Activated T-cell treated with anti-CD3 and anti-CD28 coated beads, Interleukin-2, amount 50 U/mL, for 4 hours (primary cell): Measurements from ENCODE around the gene ATF5. TPM values are rescaled to one million over a fixed set of nuclear protein-coding genes. Genes with fewer than 3 reads are reported as not detected.

ENCODE experiments used
- ATAC-seq, 2 donors: fragments of 200-7000 bp; cut with Tn5 transposase; one replicate each; pipeline ENCODE4 v1.10.0; 2021
- DNase-seq: peaks from one replicate; pipeline ENCODE4 v3.0.0-alpha.2; 2020
- H3K27me3 Mint-ChIP-seq: one replicate; pipeline ENCODE4 v1.8.0; 2021; ENCODE audit warnings: low read depth, mixed read lengths
- H3K36me3 Mint-ChIP-seq: one replicate; pipeline ENCODE4 v1.8.0; 2022; ENCODE audit warnings: mixed read lengths; ENCODE audit not compliant: insufficient read depth
- H3K4me1 Mint-ChIP-seq: one replicate; pipeline ENCODE4 v1.8.0; 2021; ENCODE audit warnings: low read depth, mixed read lengths
- H3K4me3 Mint-ChIP-seq: one replicate; pipeline ENCODE4 v1.8.0; 2021; ENCODE audit warnings: mild to moderate bottlenecking, moderate library complexity, mixed read lengths
- H3K9me3 Mint-ChIP-seq: one replicate; pipeline ENCODE4 v1.8.0; 2021; ENCODE audit warnings: mixed read lengths
- total RNA-seq, 3 donors: library from RNA; stranded (reverse); gene quantifications; one replicate each; pipeline ENCODE4 v1.2.1, GENCODE V29; 2021

ATF5 gene, protein sequence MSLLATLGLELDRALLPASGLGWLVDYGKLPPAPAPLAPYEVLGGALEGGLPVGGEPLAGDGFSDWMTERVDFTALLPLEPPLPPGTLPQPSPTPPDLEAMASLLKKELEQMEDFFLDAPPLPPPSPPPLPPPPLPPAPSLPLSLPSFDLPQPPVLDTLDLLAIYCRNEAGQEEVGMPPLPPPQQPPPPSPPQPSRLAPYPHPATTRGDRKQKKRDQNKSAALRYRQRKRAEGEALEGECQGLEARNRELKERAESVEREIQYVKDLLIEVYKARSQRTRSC
- 10 to 100 TPM; 58.4 to 73.1 (median 60.6) TPM for total RNA-seq

DNA sequence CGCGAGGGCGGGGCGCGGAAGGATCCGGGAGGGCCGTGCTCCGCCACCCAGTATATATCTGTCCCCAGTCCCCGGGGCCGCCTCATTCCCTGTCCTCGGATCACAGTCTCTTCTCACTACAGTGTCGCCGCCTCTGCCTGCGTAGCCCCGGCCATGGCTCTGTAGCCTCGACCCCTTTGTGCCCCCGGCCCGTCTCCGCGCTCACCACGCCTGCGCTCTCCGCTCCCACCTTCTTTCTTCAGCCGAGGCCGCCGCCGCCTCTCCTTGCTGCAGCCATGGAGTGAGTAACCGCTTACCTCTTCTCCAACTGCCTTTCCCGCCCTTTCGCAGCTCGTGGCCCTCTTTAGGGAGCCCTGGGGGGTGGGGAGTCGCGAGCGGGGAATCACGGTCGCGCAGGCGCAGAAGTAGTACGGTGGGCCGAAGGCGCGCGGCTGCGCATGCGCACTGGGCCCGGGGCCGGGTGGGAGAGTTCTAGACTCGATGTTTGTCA lies at the start of gene ATF5, which contains the start of gene NUP62:
Gene ATF5, plus strand, starts transcription at position 85 of the 490 bp plus-strand sequence. CDS start 1,646 bp downstream, outside the sequence.
Gene NUP62, minus strand, starts transcription at position 384 of the 490 bp plus-strand sequence. CDS start 19,697 bp downstream, outside the sequence.
- Mint-ChIP-seq H3K4me1 (peaks cover 64% of the 10 kb centered on the region), H3K4me3 (peak within 1 kb of the TSS; percentile 98), H3K9me3 (peaks cover 8% of the 10 kb centered on the region), H3K27me3 (no peaks in the 10 kb centered on the region), H3K36me3 (peaks cover 34% of the 10 kb centered on the region)
- ATAC-seq (peak; percentile 53 to 57), DNase-seq (peak; percentile 93)

DNA sequence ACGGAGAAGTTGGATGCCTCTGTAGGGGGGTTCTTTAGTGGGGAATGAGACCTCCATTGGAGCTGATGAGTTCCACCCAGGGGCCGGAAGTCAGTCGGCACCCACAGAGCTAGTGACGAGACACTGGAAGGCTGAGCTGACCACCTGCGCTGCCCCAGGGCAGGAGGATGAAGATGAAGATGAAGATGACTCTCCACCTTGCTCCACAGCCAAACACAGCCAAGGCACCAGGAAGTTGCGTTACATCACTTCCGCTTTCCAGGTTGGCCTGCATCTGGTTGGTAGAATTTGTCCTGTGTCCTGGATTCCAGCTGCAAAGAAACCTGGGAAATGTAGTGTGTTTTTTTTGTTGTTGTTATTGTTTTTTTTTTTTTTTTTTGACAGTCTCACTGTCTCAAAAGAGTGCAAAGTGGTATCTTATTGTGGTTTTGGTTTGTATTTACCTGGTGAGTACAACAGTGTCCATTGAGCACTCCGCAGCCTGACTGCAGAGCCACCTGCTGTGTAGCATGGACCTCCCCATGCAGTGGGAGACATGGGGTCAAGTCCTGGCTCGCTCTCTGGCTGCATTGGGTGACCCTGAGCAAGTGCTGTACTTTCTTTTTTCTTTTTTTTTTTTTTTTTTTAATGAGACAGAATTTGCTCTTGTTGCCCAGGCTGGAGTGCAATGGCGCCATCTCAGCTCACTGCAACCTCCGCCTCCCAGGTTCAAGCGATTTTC lies 49.6 kb upstream of the ATF5 start:
- no peak for DNase-seq
- no peaks in the 10 kb centered on the region for H3K9me3 Mint-ChIP-seq
- H3K4me3 Mint-ChIP-seq = no peak overlapping the region
- H3K4me1 Mint-ChIP-seq = peaks cover 23% of the 10 kb centered on the region
- ATAC-seq = no peak
- peaks cover 18% of the 10 kb centered on the region for H3K36me3 Mint-ChIP-seq
- no peaks in the 10 kb centered on the region for H3K27me3 Mint-ChIP-seq

DNA sequence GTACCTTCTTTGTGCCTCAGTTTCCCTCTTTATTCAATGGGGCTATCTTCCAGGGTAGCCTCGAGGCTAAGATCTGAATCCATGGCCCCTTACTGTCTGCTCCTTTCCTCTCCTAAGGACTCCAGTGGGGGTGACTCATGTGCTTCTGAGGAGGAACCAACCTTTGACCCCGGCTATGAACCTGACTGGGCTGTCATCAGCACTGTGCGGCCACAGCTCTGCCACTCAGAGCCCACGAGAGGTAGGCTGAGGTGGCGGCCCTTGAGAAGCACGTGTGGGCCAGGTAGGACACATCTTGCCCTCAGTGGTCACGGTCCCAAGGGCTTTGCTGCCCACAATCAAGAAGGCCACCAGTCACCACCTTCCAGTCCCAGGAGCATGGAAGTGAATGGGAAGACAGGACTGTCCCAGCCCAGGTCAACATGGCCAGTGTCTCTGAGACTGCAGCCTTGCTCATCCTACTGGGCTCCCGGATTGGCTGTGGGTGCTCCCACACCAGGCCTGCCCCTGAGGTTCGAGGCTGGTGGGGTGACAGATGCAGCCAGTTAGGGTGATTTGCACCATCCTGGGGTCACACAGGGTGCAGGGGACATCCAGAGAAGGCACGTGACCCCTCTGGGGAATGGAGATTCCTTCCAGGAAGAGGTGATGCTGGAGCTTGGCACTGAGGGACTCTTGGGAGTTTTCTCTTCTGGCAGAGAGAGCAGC lies 48.7 kb upstream of the ATF5 start:
- no peak for ATAC-seq
- Mint-ChIP-seq H3K4me1 (peaks cover 19% of the 10 kb centered on the region), H3K27me3 (no peaks in the 10 kb centered on the region), H3K9me3 (no peaks in the 10 kb centered on the region), H3K4me3 (no peak overlapping the region), H3K36me3 (peaks cover 25% of the 10 kb centered on the region)
- DNase-seq = no peak

DNA sequence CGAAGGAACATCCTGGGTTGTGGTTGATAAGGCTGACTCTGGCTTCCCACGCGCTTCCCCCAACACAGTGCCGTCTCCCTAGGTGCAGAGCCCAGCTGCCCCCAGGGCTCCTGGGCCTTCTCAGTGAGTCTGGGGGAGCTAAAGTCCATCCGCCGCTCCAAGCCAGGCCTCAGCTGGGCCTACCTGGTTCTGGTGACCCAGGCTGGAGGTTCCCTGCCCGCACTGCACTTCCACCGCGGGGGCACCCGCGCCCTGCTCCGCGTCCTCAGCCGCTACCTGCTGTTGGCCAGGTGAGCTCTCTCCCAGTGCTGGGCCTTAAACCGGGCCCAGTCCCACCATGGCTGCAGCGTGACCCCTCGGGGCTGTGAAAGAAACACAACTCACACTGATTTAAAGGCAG lies 47.8 kb upstream of the ATF5 start:
- peaks cover 14% of the 10 kb centered on the region for H3K4me1 Mint-ChIP-seq
- H3K36me3 Mint-ChIP-seq = peaks cover 28% of the 10 kb centered on the region
- ATAC-seq = no peak
- no peak overlapping the region for H3K4me3 Mint-ChIP-seq
- DNase-seq = no peak
- H3K27me3 Mint-ChIP-seq = no peaks in the 10 kb centered on the region
- no peaks in the 10 kb centered on the region for H3K9me3 Mint-ChIP-seq

DNA sequence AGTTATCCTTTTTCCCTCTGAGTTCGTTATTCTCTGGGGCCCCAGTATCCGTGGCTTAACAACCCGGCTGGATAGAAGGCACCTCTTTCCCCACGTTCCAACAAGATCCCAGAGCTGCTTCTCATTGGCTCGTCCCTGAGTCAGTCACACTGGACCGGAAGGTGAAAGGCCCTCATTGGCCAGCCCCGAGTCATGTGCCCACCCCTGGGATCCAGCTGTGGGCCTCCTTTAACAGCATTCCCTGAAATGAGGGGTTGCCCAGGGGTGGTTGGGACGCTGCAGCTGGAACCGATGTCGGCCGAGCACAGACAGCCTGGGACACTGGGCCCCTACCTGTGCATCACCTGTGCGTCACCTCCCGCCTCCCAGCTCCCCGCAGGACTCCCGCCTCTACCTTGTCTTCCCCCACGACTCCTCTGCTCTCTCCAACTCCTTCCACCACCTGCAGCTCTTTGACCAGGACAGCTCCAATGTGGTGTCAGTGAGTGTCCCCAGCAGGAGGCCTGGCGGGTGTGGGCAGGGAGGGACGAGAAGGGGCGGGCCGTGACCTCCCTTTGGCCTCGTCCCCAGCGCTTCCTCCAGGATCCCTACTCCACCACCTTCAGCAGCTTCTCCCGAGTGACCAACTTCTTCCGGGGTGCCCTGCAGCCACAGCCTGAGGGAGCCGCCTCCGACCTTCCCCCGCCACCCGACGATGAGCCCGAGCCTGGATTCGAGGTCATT lies 47.2 kb upstream of the ATF5 start:
- peaks cover 14% of the 10 kb centered on the region for H3K4me1 Mint-ChIP-seq
- H3K27me3 Mint-ChIP-seq = no peaks in the 10 kb centered on the region
- DNase-seq (no peak), ATAC-seq (no peak)
- H3K9me3 Mint-ChIP-seq = no peaks in the 10 kb centered on the region
- H3K36me3 Mint-ChIP-seq = peaks cover 32% of the 10 kb centered on the region
- no peak overlapping the region for H3K4me3 Mint-ChIP-seq

DNA sequence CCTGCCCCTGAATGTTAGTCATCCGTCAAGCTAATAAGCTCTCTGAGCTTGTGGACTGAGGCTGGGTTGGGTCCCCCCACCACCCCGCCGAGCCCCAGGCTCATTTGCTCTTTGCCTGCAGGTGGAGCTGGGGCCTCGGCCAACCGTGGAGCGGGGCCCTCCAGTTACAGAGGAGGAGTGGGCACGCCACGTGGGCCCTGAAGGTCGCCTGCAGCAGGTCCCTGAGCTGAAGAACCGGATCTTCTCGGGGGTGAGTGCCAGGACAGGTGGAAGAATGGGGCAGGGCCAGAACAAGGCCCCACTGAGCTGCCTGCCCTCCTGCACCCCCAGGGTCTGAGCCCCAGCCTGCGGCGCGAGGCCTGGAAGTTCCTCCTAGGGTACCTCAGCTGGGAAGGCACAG lies 46.4 kb upstream of the ATF5 start:
- Mint-ChIP-seq H3K27me3 (no peaks in the 10 kb centered on the region), H3K4me3 (no peak overlapping the region), H3K4me1 (peaks cover 14% of the 10 kb centered on the region), H3K36me3 (peaks cover 32% of the 10 kb centered on the region), H3K9me3 (no peaks in the 10 kb centered on the region)
- DNase-seq (no peak), ATAC-seq (no peak)

DNA sequence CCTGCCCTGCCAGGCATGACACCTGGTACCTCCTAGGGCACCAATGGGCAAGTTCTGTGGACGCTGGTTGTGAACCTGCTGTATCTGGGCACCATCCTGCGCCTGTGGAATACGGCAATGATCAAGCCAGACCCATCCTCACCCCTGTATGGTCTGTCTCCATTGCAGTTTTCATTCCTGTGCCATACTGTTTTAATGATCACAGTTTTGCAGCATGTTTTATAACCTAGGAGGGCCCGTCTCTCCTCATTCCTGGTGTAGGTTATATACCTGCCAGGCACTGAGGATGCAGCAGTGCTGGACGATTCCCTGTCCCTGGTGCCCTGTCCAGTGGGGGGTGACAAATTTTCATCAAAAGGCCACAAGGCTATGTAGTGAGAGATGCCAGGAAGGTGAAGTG lies 45.9 kb upstream of the ATF5 start:
- H3K27me3 Mint-ChIP-seq = no peaks in the 10 kb centered on the region
- no peak for ATAC-seq
- H3K4me3 Mint-ChIP-seq = no peak overlapping the region
- DNase-seq = no peak
- H3K36me3 Mint-ChIP-seq = peaks cover 30% of the 10 kb centered on the region
- peaks cover 12% of the 10 kb centered on the region for H3K4me1 Mint-ChIP-seq
- no peaks in the 10 kb centered on the region for H3K9me3 Mint-ChIP-seq

DNA sequence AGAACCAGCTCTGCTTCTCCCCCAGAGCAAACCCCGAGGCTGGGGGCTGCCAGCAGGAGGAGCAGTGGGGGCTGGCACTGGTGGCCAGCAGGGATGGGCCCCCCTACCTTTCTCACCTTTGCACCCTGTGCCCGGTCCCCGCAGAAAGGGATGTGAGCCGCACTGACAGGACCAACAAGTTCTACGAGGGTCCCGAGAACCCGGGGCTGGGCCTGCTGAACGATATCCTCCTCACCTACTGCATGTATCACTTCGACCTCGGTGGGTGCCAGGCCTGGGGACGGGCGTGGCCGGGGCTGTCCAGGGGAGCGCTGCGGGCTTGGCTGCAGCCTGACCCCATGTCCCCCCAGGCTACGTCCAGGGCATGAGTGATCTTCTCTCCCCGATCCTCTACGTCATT lies 44.9 kb upstream of the ATF5 start:
- H3K4me1 Mint-ChIP-seq = peaks cover 2% of the 10 kb centered on the region
- no peaks in the 10 kb centered on the region for H3K27me3 Mint-ChIP-seq
- H3K4me3 Mint-ChIP-seq = no peak overlapping the region
- peaks cover 30% of the 10 kb centered on the region for H3K36me3 Mint-ChIP-seq
- H3K9me3 Mint-ChIP-seq = no peaks in the 10 kb centered on the region
- ATAC-seq (no peak), DNase-seq (no peak)

DNA sequence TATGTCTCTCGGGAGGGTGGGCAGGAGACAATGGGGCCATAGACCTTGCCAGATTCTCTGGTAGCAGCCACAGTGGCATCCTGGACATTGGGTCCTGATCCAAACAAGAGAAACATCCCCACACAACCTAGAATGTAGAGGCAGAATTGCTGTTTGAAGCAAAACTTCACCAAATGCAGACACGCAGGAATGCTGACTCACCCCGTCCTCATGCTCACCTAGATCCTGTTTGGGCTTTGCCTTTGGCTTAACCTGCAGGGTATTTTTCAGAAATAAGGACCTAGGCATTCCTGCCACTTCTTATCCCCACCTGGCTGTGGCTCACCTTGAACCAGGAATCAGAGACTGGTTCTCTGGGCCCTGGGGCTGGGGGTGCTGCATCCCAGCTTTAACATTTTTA lies 44.2 kb upstream of the ATF5 start:
- Mint-ChIP-seq H3K4me1 (no peaks in the 10 kb centered on the region), H3K4me3 (no peak overlapping the region), H3K36me3 (peaks cover 30% of the 10 kb centered on the region), H3K9me3 (no peaks in the 10 kb centered on the region), H3K27me3 (no peaks in the 10 kb centered on the region)
- ATAC-seq (no peak), DNase-seq (no peak)

DNA sequence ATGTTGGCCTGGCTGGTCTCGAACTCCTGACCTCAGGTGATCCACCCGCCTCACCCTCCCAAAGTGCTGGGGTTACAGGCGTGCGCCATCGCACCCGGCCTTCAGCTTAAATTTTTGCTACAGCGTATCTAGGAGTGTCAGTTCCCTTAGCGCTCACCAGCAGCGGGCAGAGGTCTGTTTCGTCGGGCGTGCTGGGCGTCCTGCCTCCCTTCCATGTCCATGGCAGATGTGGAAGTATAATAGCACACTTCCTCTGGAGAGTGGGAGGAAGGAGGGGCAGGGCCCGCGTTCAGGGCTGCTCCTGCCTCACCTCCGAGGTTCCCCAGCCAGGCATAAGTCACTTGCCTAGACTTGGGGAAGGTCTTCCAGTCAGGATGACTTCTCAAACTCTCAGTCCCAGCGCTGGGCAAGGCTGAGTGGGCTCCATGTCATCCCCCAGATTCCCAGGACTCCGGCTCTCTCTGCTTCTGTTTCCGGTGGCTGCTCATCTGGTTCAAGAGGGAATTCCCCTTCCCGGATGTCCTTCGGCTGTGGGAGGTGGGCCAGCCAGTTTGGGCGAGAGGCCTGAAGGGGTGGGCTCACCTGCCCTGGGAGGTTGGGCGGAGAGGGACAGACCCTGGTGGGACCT lies 41.9 kb upstream of the ATF5 start:
- peaks cover 7% of the 10 kb centered on the region for H3K4me1 Mint-ChIP-seq
- H3K27me3 Mint-ChIP-seq = no peaks in the 10 kb centered on the region
- H3K9me3 Mint-ChIP-seq = no peaks in the 10 kb centered on the region
- DNase-seq (no peak), ATAC-seq (no peak)
- peaks cover 24% of the 10 kb centered on the region for H3K36me3 Mint-ChIP-seq
- no peak overlapping the region for H3K4me3 Mint-ChIP-seq

DNA sequence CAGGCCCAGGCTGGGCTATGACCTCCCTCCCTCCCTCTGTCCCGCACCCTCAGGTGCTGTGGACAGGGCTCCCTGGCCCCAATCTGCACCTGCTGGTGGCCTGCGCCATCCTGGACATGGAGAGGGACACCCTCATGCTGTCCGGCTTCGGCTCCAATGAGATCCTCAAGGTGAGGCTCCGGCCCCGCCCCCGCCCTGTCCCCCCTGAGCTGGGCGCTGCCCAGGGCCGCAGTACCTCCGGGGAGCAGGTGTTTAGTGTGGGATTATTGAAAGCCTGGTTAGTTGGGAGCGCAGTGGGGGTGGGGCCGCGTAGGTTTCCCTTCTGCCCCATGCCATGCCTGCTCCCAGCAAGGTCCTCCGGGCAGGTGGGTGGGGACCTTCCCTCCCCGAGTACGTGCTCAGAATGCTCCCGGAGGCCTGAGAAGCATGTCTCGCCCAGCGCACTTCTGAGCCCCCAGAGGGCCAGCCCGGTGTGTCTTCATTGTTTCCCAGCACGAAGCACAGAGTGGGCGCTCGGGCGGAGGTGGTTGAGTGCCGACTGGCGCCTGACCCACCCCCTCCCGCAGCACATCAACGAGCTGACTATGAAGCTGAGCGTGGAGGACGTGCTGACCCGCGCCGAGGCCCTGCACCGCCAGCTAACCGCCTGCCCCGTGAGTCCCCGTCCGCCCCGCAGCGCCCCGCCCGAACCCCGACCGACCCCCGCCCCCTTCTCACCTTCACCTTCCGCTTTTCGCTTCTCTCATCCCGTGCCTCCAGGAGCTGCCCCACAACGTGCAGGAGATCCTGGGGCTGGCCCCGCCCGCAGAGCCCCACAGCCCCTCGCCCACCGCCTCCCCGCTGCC lies 41.1 kb upstream of the ATF5 start:
- H3K36me3 Mint-ChIP-seq = peaks cover 21% of the 10 kb centered on the region
- H3K9me3 Mint-ChIP-seq = no peaks in the 10 kb centered on the region
- no peaks in the 10 kb centered on the region for H3K27me3 Mint-ChIP-seq
- no peak overlapping the region for H3K4me3 Mint-ChIP-seq
- no peak for ATAC-seq
- no peak for DNase-seq
- peaks cover 9% of the 10 kb centered on the region for H3K4me1 Mint-ChIP-seq

DNA sequence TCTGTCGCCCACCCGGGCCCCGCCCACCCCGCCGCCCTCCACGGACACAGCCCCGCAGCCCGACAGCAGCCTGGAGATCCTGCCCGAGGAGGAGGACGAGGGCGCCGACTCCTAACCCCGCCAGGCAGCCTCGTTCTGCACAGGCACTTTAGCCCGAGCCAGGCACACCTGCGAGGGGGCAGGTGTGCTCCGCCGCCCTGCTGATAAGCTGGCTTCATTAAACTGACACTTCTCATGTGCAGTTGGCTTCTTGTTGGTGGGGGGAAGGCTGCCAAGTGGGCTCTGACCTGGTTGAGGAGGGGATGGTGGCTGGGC lies 40.5 kb upstream of the ATF5 start:
- DNase-seq (no peak), ATAC-seq (no peak)
- no peaks in the 10 kb centered on the region for H3K27me3 Mint-ChIP-seq
- H3K9me3 Mint-ChIP-seq = no peaks in the 10 kb centered on the region
- no peak overlapping the region for H3K4me3 Mint-ChIP-seq
- H3K36me3 Mint-ChIP-seq = peaks cover 17% of the 10 kb centered on the region
- H3K4me1 Mint-ChIP-seq = peaks cover 12% of the 10 kb centered on the region

DNA sequence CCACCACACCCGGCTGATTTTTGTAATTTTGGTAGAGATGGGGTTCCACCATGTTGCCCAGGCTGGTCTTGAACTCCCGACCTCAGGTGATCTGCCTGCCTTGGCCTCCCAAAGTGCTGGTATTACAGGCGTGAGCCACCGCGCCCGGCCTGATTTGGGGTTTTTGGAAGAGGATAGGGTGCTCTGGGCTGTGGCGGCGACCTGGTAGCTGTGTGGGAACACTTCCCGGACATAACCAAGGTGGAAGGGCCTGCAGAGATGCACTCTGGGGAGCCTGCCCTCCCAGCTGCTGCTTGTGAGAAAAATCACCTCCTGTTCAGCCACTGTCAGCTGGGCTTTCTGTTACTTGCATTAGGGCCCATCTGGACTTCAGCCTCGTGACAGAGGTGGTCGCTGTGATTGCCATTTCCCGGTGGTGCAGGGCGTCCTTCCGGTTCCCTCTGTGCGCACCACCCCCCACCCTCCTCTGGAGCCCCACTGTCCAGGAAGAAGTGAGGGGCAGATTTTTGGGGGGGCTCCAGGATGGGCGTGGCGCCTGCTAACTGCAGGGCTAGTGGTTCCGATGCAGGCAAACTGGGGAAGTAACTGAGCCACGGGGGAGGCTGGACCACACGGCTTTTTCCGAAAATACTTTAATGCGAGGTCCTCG lies 39.8 kb upstream of the ATF5 start:
- ATAC-seq (no peak), DNase-seq (no peak)
- Mint-ChIP-seq H3K9me3 (no peaks in the 10 kb centered on the region), H3K4me1 (peaks cover 16% of the 10 kb centered on the region), H3K36me3 (peaks cover 15% of the 10 kb centered on the region), H3K27me3 (no peaks in the 10 kb centered on the region), H3K4me3 (no peak overlapping the region)
